Naive thymus-derived CD4-positive, alpha-beta T cell (primary cell): Measurements from ENCODE around the gene EPHA5. TPM values are rescaled to one million over a fixed set of nuclear protein-coding genes. Genes with fewer than 3 reads are reported as not detected.

Experiments
- ATAC-seq: fragments of 150-1000 bp; cut with Tn5 transposase; 2 replicates; pipeline ENCODE4 v1.10.0; 2021; ENCODE audit warnings: mild to moderate bottlenecking, moderate library complexity
- CTCF ChIA-PET: fragments of 350-600 bp; sonication (Branson Sonifier 250); formaldehyde crosslinking; loops from one replicate; lab custom pipeline; 2021; ENCODE audit warnings: antibody characterized with exemption; lab: Charles Lee
- POLR2A ChIA-PET: fragments of 350-600 bp; sonication (Branson Sonifier 250); formaldehyde crosslinking; loops from one replicate; lab custom pipeline; 2021; ENCODE audit warnings: antibody characterized with exemption, inconsistent platforms; lab: Charles Lee
- DNase-seq, 9 donors: peaks; one replicate each; pipeline versions ENCODE4 v3.0.0 to v3.0.0-alpha.2; 2020 to 2022; ENCODE audit warnings: mixed read lengths in 1 of 9
- H3K27ac ChIP-seq: one replicate; pipeline ENCODE4 v1.7.0; 2013; ENCODE audit warnings: mild to moderate bottlenecking, low read depth, low read length, moderate library complexity
- H3K27me3 ChIP-seq, 2 donors: one replicate each; pipeline ENCODE4 v1.7.0; 2013; ENCODE audit warnings: low read length in 2 of 2, mild to moderate bottlenecking in 2 of 2, moderate library complexity in 2 of 2; ENCODE audit not compliant: control insufficient read depth in 2 of 2, insufficient read depth in 2 of 2
- H3K36me3 ChIP-seq, 3 experiments: 1 replicate in 2 of 3; 2 replicates in 1 of 3; pipeline ENCODE4 v1.7.0; 2013; ENCODE audit warnings: low read length in 3 of 3, mild to moderate bottlenecking in 3 of 3, moderate library complexity in 1 of 3; ENCODE audit not compliant: insufficient read depth in 3 of 3, control insufficient read depth in 2 of 3
- H3K4me1 ChIP-seq, 2 donors: one replicate each; pipeline ENCODE4 v1.7.0; 2013; ENCODE audit warnings: low read length in 2 of 2, mild to moderate bottlenecking in 2 of 2, moderate library complexity in 1 of 2; ENCODE audit not compliant: control insufficient read depth in 2 of 2, insufficient read depth in 2 of 2
- H3K4me3 ChIP-seq: 2 replicates; pipeline ENCODE4 v1.7.0; 2013; ENCODE audit warnings: mild to moderate bottlenecking, low read length
- H3K9me3 ChIP-seq, 3 experiments: 1 replicate in 2 of 3; 2 replicates in 1 of 3; pipeline ENCODE4 v1.7.0; 2013; ENCODE audit warnings: low read length in 3 of 3; ENCODE audit not compliant: control insufficient read depth in 2 of 3
- H3K27ac Mint-ChIP-seq, 9 donors: one replicate each; pipeline ENCODE4 v1.8.0; 2020 to 2022; ENCODE audit warnings: mixed read lengths in 9 of 9, mild to moderate bottlenecking in 8 of 9, moderate library complexity in 5 of 9, inconsistent platforms in 2 of 9
- H3K27me3 Mint-ChIP-seq, 5 donors: one replicate each; pipeline ENCODE4 v1.8.0; 2021 to 2022; ENCODE audit warnings: mixed read lengths in 5 of 5, mild to moderate bottlenecking in 1 of 5
- H3K36me3 Mint-ChIP-seq, 5 donors: one replicate each; pipeline ENCODE4 v1.8.0; 2020 to 2022; ENCODE audit warnings: mixed read lengths in 5 of 5, mild to moderate bottlenecking in 3 of 5, inconsistent platforms in 1 of 5
- H3K4me1 Mint-ChIP-seq, 7 donors: one replicate each; pipeline ENCODE4 v1.8.0; 2020 to 2022; ENCODE audit warnings: mixed read lengths in 7 of 7, mild to moderate bottlenecking in 3 of 7, inconsistent platforms in 1 of 7
- H3K4me3 Mint-ChIP-seq, 10 donors: one replicate each; pipeline ENCODE4 v1.8.0; 2020 to 2022; ENCODE audit warnings: mild to moderate bottlenecking in 10 of 10, mixed read lengths in 10 of 10, moderate library complexity in 6 of 10, inconsistent platforms in 2 of 10
- H3K9me3 Mint-ChIP-seq, 11 donors: one replicate each; pipeline ENCODE4 v1.8.0; 2020 to 2022; ENCODE audit warnings: mixed read lengths in 11 of 11, mild to moderate bottlenecking in 4 of 11, inconsistent platforms in 1 of 11, moderate library complexity in 1 of 11
- intact Hi-C, 2 donors: fragments of 100-400 bp; cut with micrococcal nuclease; formaldehyde crosslinking; loops; one replicate each; pipeline ENCODE4 v1.15.1; 2023
- polyA plus RNA-seq, 2 donors: library from polyadenylated mRNA; unstranded; fragments of 300-500 nt; fragmentation: Illumina TruSeq; gene quantifications; one replicate each; pipeline ENCODE4 v1.2.3, GENCODE V29; 2021
- total RNA-seq, 6 experiments: library from RNA in 5 of 6; stranded (reverse) in 5 of 6; gene quantifications; 1 replicate in 5 of 6; 2 replicates in 1 of 6; pipeline ENCODE4 v1.2.3 and lab custom pipeline; 2021 to 2026

The EPHA5 gene
- total and polyA plus RNA-seq, 7 experiments from 2014 or later, result not detected

DNA sequence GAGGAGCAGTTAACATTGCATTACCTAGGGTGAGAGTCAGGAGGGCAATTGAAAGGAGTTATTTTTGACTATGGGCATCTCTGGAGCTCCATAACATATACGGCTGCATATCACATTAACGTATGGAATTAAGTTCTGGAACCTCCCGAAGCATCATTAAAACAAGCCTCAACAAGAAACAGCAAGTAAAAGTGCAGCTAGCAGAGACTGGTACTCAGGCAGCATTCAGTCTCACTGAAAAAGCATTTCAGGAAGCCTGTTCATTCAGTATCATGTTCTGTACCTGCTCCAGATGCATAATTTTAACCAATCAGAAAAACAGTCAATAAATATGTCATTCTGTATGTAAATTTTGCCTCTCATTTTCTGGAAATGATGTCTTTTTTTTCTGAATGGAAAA lies 299.6 kb downstream of the EPHA5 start:
- no peaks in the 10 kb centered on the region for H3K4me1 ChIP-seq
- Mint-ChIP-seq H3K36me3 (no peaks in the 10 kb centered on the region), H3K4me3 (no peak overlapping the region), H3K4me1 (no peaks in the 10 kb centered on the region), H3K27me3 (no peaks in the 10 kb centered on the region), H3K9me3 (peaks cover 0 to 15% (median 2%) of the 10 kb centered on the region in 11 donors), H3K27ac (no peak overlapping the region)
- POLR2A ChIA-PET, result no interaction called here
- CTCF ChIA-PET, result no interaction called here
- H3K4me3 ChIP-seq, result no peak overlapping the region
- intact Hi-C loops, result no loop called here
- no peaks in the 10 kb centered on the region for H3K36me3 ChIP-seq
- ATAC-seq (no peak), DNase-seq (no peak)
- H3K27ac ChIP-seq, result no peak overlapping the region
- H3K27me3 ChIP-seq, result no peaks in the 10 kb centered on the region
- H3K9me3 ChIP-seq, result no peaks in the 10 kb centered on the region

DNA sequence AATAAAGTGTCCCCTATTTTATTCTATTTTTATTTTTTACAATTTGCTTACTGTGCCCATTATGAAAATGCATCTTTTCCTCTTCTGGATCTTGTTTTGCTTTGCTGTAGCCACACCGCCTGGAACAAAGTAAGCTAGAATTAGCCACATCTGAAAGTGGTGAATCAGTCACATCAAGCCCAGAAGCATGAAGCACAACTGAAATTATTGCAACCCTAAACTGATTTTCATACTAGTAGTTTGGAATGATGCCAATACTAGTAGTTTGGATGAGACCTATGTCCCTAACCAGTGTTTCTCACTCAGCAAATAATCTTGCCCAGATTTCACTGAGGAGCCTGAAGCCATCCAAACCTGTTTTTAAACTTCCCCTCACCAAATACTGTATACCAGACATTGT lies 303.0 kb downstream of the EPHA5 start:
- CTCF ChIA-PET, result no interaction called here
- ATAC-seq (no peak), DNase-seq (no peak)
- Histone ChIP-seq H3K27ac (no peak overlapping the region), H3K4me3 (no peak overlapping the region), H3K27me3 (no peaks in the 10 kb centered on the region), H3K9me3 (no peaks in the 10 kb centered on the region), H3K4me1 (no peaks in the 10 kb centered on the region), H3K36me3 (no peaks in the 10 kb centered on the region)
- intact Hi-C loops, result no loop called here
- H3K9me3 Mint-ChIP-seq, result peaks cover 0 to 16% (median 1%) of the 10 kb centered on the region in 11 donors
- H3K4me1 Mint-ChIP-seq, result no peaks in the 10 kb centered on the region
- no peaks in the 10 kb centered on the region for H3K36me3 Mint-ChIP-seq
- POLR2A ChIA-PET, result no interaction called here
- H3K27ac Mint-ChIP-seq, result no peak overlapping the region
- H3K4me3 Mint-ChIP-seq, result no peak overlapping the region
- no peaks in the 10 kb centered on the region for H3K27me3 Mint-ChIP-seq

DNA sequence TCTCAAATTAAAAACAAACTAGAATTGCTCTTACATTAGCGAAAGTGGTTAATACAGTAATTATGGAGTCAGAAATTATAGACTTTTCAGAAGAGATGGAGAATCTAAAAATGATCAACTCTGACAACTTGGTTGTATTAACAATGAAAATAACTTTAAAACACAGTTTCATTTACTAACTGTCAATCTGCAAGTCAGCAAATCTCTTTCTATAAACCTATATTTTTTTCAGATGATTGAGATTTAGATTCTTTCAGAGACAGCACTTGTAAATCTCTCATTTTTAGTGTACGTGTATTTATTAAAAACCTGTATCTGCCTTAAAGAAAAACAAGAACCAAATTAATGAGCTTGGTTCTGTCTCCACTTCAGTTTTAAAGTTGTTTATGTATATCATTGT lies 311.4 kb downstream of the EPHA5 start:
- no peaks in the 10 kb centered on the region for H3K9me3 ChIP-seq
- CTCF ChIA-PET, result no interaction called here
- no peak overlapping the region for H3K4me3 ChIP-seq
- POLR2A ChIA-PET, result no interaction called here
- Mint-ChIP-seq H3K9me3 (peaks cover 0 to 9% (median 3%) of the 10 kb centered on the region in 11 donors), H3K27ac (no peak overlapping the region), H3K27me3 (no peaks in the 10 kb centered on the region), H3K4me3 (no peak overlapping the region), H3K36me3 (no peaks in the 10 kb centered on the region), H3K4me1 (no peaks in the 10 kb centered on the region)
- H3K36me3 ChIP-seq, result no peaks in the 10 kb centered on the region
- no peaks in the 10 kb centered on the region for H3K4me1 ChIP-seq
- no peaks in the 10 kb centered on the region for H3K27me3 ChIP-seq
- no peak overlapping the region for H3K27ac ChIP-seq
- intact Hi-C loops, result no loop called here
- ATAC-seq (no peak), DNase-seq (no peak)

DNA sequence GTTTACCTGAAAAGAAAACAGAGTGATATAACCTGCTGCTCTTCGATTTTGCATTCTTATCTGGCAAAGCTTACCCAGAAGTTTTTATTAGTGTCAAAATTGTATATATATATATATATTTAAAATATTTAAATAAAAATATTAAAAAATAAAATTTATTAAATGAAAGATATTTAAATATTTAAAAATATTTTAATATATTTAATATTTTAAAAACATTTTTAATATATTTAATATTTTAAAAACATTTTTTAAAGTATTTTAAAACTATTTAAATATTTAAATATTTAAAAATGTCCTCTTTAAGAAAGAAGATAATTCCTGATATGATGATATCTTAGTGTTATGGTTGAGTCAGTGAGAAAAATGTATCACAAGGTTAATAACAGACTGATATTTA lies 317.2 kb downstream of the EPHA5 start:
- Histone ChIP-seq H3K27me3 (no peaks in the 10 kb centered on the region), H3K36me3 (no peaks in the 10 kb centered on the region), H3K4me1 (no peaks in the 10 kb centered on the region), H3K27ac (no peak overlapping the region), H3K9me3 (no peaks in the 10 kb centered on the region), H3K4me3 (no peak overlapping the region)
- H3K4me1 Mint-ChIP-seq, result no peaks in the 10 kb centered on the region
- no peaks in the 10 kb centered on the region for H3K36me3 Mint-ChIP-seq
- POLR2A ChIA-PET, result no interaction called here
- H3K27ac Mint-ChIP-seq, result no peak overlapping the region
- no peak overlapping the region for H3K4me3 Mint-ChIP-seq
- intact Hi-C loops, result no loop called here
- no peaks in the 10 kb centered on the region for H3K27me3 Mint-ChIP-seq
- peaks cover 0 to 15% (median 0%) of the 10 kb centered on the region in 11 donors for H3K9me3 Mint-ChIP-seq
- ATAC-seq (no peak), DNase-seq (no peak)
- CTCF ChIA-PET, result interaction anchor here (0.6 kb wide), 1 partner anchor 9 kb away, joined by 3 read pairs; no protein-coding TSS in a partner anchor

DNA sequence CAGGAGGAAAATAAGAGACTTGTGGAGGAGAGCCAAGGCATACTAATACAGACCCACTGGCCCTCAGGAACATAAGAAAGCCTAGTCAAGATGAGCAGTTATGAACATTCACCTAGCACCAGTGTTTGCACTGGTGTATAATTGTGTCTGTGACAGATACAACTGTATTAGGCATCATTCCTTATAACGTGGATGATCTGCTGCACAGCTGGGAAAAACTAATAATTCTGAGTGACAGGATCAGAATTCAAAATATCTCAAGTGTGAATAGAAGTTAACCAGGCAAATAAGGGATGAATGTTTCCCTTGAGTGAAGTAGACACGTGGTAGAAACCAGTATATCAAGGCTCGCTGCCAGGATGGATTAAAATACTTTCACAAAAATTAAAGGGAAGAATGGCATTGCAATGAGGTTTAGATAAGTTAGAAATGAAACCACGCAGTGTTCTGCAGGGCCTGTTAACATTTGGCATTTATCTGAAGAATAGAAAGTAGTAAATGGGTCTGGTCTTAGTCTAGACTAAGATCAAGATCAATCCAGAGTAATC lies 325.9 kb downstream of the EPHA5 start:
- no peaks in the 10 kb centered on the region for H3K27me3 Mint-ChIP-seq
- H3K36me3 Mint-ChIP-seq, result no peaks in the 10 kb centered on the region
- H3K4me1 Mint-ChIP-seq, result peaks cover 0 to 2% (median 0%) of the 10 kb centered on the region in 7 donors
- Histone ChIP-seq H3K27ac (no peak overlapping the region), H3K27me3 (no peaks in the 10 kb centered on the region), H3K36me3 (no peaks in the 10 kb centered on the region), H3K4me1 (no peaks in the 10 kb centered on the region), H3K4me3 (no peak overlapping the region), H3K9me3 (no peaks in the 10 kb centered on the region)
- DNase-seq (no peak), ATAC-seq (no peak)
- H3K4me3 Mint-ChIP-seq, result no peak overlapping the region
- ChIA-PET POLR2A (no interaction called here), CTCF (interaction anchor here (0.6 kb wide), 1 partner anchor 1307 kb away, joined by 3 read pairs; no protein-coding TSS in a partner anchor)
- H3K27ac Mint-ChIP-seq, result no peak overlapping the region
- peaks cover 0 to 8% (median 0%) of the 10 kb centered on the region in 11 donors for H3K9me3 Mint-ChIP-seq
- intact Hi-C loops, result no loop called here

DNA sequence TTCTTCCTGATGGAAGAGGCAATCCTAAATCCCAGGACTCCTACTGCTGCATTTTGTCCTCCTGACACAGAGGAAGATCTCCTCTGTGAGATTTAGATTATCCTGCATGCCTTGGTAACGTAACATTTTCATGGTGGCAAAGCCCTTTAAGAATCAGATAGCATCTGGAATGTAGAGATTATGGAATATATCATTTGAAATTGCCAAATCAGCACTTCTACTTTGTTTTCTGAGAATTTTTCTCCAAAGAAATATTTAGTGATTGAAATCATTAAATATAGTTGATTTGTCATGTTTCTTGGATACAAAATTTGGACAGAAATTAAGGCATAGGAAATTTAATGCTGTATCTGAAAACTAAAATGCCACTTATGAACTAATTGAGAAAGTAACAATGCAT lies 326.9 kb downstream of the EPHA5 start:
- H3K27ac ChIP-seq, result no peak overlapping the region
- H3K27me3 ChIP-seq, result no peaks in the 10 kb centered on the region
- H3K4me3 ChIP-seq, result no peak overlapping the region
- H3K9me3 Mint-ChIP-seq, result peaks cover 0 to 8% (median 0%) of the 10 kb centered on the region in 11 donors
- ATAC-seq (no peak), DNase-seq (no peak)
- no peak overlapping the region for H3K27ac Mint-ChIP-seq
- POLR2A ChIA-PET, result no interaction called here
- intact Hi-C loops, result no loop called here
- H3K36me3 ChIP-seq, result no peaks in the 10 kb centered on the region
- H3K27me3 Mint-ChIP-seq, result no peaks in the 10 kb centered on the region
- H3K36me3 Mint-ChIP-seq, result no peaks in the 10 kb centered on the region
- no peaks in the 10 kb centered on the region for H3K9me3 ChIP-seq
- H3K4me1 ChIP-seq, result no peaks in the 10 kb centered on the region
- peaks cover 0 to 2% (median 0%) of the 10 kb centered on the region in 7 donors for H3K4me1 Mint-ChIP-seq
- CTCF ChIA-PET, result interaction anchor here (0.7 kb wide), 1 partner anchor 10 kb away, joined by 3 read pairs; no protein-coding TSS in a partner anchor
- H3K4me3 Mint-ChIP-seq, result no peak overlapping the region

DNA sequence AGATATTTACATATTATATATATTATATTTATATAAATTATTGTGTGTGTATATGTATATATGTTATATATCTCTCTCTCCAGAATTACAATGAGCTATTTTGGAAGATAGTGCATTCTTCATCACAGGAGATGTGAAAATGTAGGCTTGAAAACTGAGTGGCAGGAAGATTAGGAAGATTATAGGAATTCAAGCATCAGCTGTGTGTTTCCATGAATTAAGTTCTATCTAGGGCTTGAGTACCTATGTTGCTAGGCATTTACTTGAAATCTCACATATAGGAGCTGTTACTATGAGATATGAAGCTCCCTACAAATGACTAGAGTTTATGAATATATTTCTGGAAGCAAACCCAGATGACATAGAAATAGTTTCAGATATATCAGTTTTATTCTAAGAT lies 328.7 kb downstream of the EPHA5 start:
- Mint-ChIP-seq H3K27me3 (no peaks in the 10 kb centered on the region), H3K4me3 (no peak overlapping the region), H3K4me1 (peaks cover 0 to 2% (median 0%) of the 10 kb centered on the region in 7 donors), H3K27ac (no peak overlapping the region), H3K9me3 (peaks cover 0 to 8% (median 0%) of the 10 kb centered on the region in 11 donors), H3K36me3 (no peaks in the 10 kb centered on the region)
- intact Hi-C loops, result no loop called here
- ATAC-seq (no peak), DNase-seq (no peak)
- Histone ChIP-seq H3K36me3 (no peaks in the 10 kb centered on the region), H3K27me3 (no peaks in the 10 kb centered on the region), H3K9me3 (no peaks in the 10 kb centered on the region), H3K4me3 (no peak overlapping the region), H3K4me1 (no peaks in the 10 kb centered on the region), H3K27ac (no peak overlapping the region)
- CTCF ChIA-PET, result no interaction called here
- POLR2A ChIA-PET, result no interaction called here
